ENCODE measurements around the gene SYNJ1. TPM values are rescaled to one million over a fixed set of nuclear protein-coding genes. Genes with fewer than 3 reads are reported as not detected.

The SYNJ1 gene
- total and polyA plus RNA-seq, 9 of the 15 experiments (the other 6 are each of a cell fraction or from before 2014, with no cell fraction given), result 2.4 to 10.6 (median 5.6) TPM

DNA sequence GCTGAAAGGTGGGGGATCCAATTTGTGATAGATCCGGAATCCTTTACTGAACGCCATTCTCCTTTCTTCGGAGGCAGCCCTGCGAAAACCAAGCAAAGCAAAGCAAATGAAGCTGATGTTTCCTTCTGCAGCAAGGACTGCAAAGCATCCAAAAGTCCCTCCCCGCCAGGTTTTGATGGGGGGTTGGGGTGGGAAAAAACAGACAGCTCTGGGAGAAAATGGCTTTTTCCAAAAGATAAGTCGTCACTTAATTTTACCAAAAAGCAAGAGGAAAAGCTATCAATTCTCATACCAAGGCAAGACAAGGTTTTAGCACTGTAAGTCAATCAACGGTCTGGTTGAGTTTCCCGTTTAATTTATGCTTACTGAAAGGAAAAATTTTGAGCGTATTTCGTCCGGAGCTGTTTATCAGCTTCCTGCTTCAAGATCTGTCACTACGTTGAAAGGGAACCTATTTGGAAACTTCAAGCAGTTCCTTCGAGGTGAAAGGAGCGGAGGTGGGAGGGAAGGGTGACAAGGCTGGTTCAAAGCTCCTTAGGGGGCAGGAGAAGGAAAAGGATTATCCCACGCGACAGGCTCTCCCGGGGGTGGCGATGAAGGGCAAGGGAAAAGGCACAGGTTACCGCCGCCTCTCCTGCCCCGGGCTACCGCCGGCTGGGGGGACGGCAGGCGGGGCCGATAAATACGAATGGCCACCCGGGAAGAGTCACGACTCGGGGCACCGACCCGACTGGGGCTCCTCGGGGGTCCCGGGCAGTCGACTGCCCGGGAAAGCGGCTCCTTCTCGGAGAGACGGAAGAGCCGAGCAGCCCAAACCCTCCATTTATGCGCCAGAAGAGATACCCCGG is 750 bp downstream of the SYNJ1 start (continued):
- TF ChIP-seq, protein P1, sequence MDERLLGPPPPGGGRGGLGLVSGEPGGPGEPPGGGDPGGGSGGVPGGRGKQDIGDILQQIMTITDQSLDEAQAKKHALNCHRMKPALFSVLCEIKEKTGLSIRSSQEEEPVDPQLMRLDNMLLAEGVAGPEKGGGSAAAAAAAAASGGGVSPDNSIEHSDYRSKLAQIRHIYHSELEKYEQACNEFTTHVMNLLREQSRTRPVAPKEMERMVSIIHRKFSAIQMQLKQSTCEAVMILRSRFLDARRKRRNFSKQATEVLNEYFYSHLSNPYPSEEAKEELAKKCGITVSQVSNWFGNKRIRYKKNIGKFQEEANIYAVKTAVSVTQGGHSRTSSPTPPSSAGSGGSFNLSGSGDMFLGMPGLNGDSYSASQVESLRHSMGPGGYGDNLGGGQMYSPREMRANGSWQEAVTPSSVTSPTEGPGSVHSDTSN (CRISPR knock-in tag; IDR thresholded peaks at IDR 0.05; ENCODE audit: low read depth), result no peak
- TF ChIP-seq, protein P1 (tag; conservative IDR thresholded peaks at IDR 0.05; ENCODE audit: low read depth), result peak; percentile 32; the same call in 1 of the 2 replicates
- 0 out of 2 replicates have a peak, but pooled peaks have one; percentile 48 for TF ChIP-seq ELF2 (CRISPR knock-in tag; IDR thresholded peaks at IDR 0.05)
- no peak for TF ChIP-seq ZNF121 (CRISPR knock-in tag; conservative IDR thresholded peaks at IDR 0.05)
- no peak for TF ChIP-seq MTA2 (IDR thresholded peaks at IDR 0.05; ENCODE audit: low read depth)
- no peak for TF ChIP-seq SUPT5H (IDR thresholded peaks at IDR 0.05)
- peak; percentile 18; the same call in 1 of the 2 replicates for TF ChIP-seq REST (IDR thresholded peaks at IDR 0.05; ENCODE audit: borderline replicate concordance)
- TF ChIP-seq REST (CRISPR knock-in tag; IDR thresholded peaks at IDR 0.05; ENCODE audit: low read depth), result no peak
- TF ChIP-seq CXXC5 (CRISPR knock-in tag; IDR thresholded peaks at IDR 0.05), result no peak
- no peak for TF ChIP-seq SMAD1 (IDR thresholded peaks at IDR 0.05; ENCODE audit: low read depth, low read length, partially characterized antibody)
- TF ChIP-seq, protein P2, sequence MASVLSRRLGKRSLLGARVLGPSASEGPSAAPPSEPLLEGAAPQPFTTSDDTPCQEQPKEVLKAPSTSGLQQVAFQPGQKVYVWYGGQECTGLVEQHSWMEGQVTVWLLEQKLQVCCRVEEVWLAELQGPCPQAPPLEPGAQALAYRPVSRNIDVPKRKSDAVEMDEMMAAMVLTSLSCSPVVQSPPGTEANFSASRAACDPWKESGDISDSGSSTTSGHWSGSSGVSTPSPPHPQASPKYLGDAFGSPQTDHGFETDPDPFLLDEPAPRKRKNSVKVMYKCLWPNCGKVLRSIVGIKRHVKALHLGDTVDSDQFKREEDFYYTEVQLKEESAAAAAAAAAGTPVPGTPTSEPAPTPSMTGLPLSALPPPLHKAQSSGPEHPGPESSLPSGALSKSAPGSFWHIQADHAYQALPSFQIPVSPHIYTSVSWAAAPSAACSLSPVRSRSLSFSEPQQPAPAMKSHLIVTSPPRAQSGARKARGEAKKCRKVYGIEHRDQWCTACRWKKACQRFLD (CRISPR knock-in tag; IDR thresholded peaks at IDR 0.05), result no peak
- TF ChIP-seq WHSC1 (IDR thresholded peaks at IDR 0.05; ENCODE audit: low read length), result no peak
- TF ChIP-seq SNIP1 (IDR thresholded peaks at IDR 0.05; ENCODE audit: low read depth), result no peak

Data from K562 (cell line).